H1 (cell line): ENCODE results near the gene MRPL9. TPM values are rescaled to one million over a fixed set of nuclear protein-coding genes. Genes with fewer than 3 reads are reported as not detected.

Source experiments
- CTCF ChIA-PET: fragments of 300-600 bp; sonication (Branson Sonifier 250); formaldehyde crosslinking; loops from one replicate; lab custom pipeline; 2021; ENCODE audit not compliant: partially characterized antibody; lab: Charles Lee
- POLR2A ChIA-PET: fragments of 300-600 bp; sonication (Branson Sonifier 250); formaldehyde crosslinking; loops from one replicate; lab custom pipeline; 2021; ENCODE audit warnings: inconsistent platforms; ENCODE audit not compliant: partially characterized antibody; lab: Charles Lee
- DNase-seq, 2 experiments: peaks; one replicate each; pipeline versions ENCODE4 v3.0.0 to v3.0.0-alpha.2; 2010 to 2022; ENCODE audit warnings: low spot score in 2 of 2, low read depth in 1 of 2, mixed read lengths in 1 of 2
- FAIRE-seq: peaks from 2 replicates; lab custom pipeline; 2011; peaks lifted over from hg19 to GRCh38; lab: Jason Lieb, UNC
- H2AFZ ChIP-seq: 2 replicates; pipeline ENCODE4 v1.8.1; 2012; ENCODE audit warnings: low read length, inconsistent platforms
- H2AK5ac ChIP-seq: 2 replicates; pipeline ENCODE4 v1.6.1; 2013; ENCODE audit warnings: low read depth, low read length
- H2BK120ac ChIP-seq: replicated peaks from 2 replicates; pipeline ENCODE3; 2013; ENCODE audit warnings: low read depth, low read length, inconsistent platforms
- H2BK12ac ChIP-seq: 2 replicates; pipeline ENCODE4 v1.6.1; 2013; ENCODE audit warnings: low read depth, low read length
- H2BK15ac ChIP-seq: 2 replicates; pipeline ENCODE4 v1.6.1; 2013; ENCODE audit warnings: low read length
- H2BK20ac ChIP-seq: 2 replicates; pipeline ENCODE4 v1.6.1; 2013; ENCODE audit warnings: low read length
- H2BK5ac ChIP-seq: 2 replicates; pipeline ENCODE4 v1.6.1; 2013; ENCODE audit warnings: low read depth, low read length
- H3K14ac ChIP-seq: 2 replicates; pipeline ENCODE4 v1.6.1; 2013; ENCODE audit warnings: inconsistent platforms; ENCODE audit not compliant: insufficient read length
- H3K18ac ChIP-seq: 2 replicates; pipeline ENCODE4 v1.6.1; 2013; ENCODE audit warnings: low read length; ENCODE audit errors: extremely low read depth
- H3K23ac ChIP-seq: 2 replicates; pipeline ENCODE4 v1.6.1; 2013; ENCODE audit warnings: inconsistent platforms; ENCODE audit not compliant: insufficient read length
- H3K23me2 ChIP-seq: 2 replicates; pipeline ENCODE4 v1.6.1; 2013; ENCODE audit warnings: low read depth, low read length
- H3K27ac ChIP-seq: 2 replicates; pipeline ENCODE4 v1.6.1; 2011; ENCODE audit warnings: low read depth, low read length, inconsistent platforms
- H3K27me3 ChIP-seq, 4 experiments: replicated peaks in 1 of 4; 1 replicate in 1 of 4; 2 replicates in 3 of 4; pipeline versions ENCODE4 v1.6.1 to v1.8.1; 2011 to 2013; ENCODE audit warnings: low read length in 3 of 4, mild to moderate bottlenecking in 3 of 4, inconsistent platforms in 2 of 4, mixed read lengths in 2 of 4, moderate library complexity in 1 of 4; ENCODE audit not compliant: control insufficient read depth in 3 of 4, insufficient read depth in 3 of 4; ENCODE audit errors: extremely low read depth in 1 of 4
- H3K36me3 ChIP-seq, 4 experiments: 2 replicates each; pipeline versions ENCODE4 v1.6.1 to v1.8.1; 2011 to 2013; ENCODE audit warnings: mild to moderate bottlenecking in 4 of 4, low read length in 3 of 4, moderate library complexity in 2 of 4, control low read depth in 1 of 4, inconsistent platforms in 1 of 4; ENCODE audit not compliant: insufficient read depth in 4 of 4, control insufficient read depth in 2 of 4
- H3K4ac ChIP-seq: replicated peaks from 2 replicates; pipeline ENCODE3; 2013; ENCODE audit warnings: low read length, low read depth, mixed read lengths, inconsistent platforms; ENCODE audit not compliant: insufficient read length
- H3K4me1 ChIP-seq, 4 experiments: replicated peaks in 1 of 4; 1 replicate in 1 of 4; 2 replicates in 3 of 4; pipeline versions ENCODE4 v1.6.1 to v1.8.1; 2011 to 2013; ENCODE audit warnings: low read length in 3 of 4, inconsistent platforms in 2 of 4, mixed read lengths in 1 of 4; ENCODE audit not compliant: insufficient read depth in 4 of 4, control insufficient read depth in 3 of 4
- H3K4me2 ChIP-seq, 2 experiments: 2 replicates each; pipeline versions ENCODE4 v1.6.1 to v1.8.1; 2011 to 2013; ENCODE audit warnings: low read depth in 2 of 2, low read length in 2 of 2, control low read depth in 1 of 2, inconsistent platforms in 1 of 2, mild to moderate bottlenecking in 1 of 2; ENCODE audit not compliant: insufficient read depth in 1 of 2
- H3K4me3 ChIP-seq, 4 experiments: fragments of 200-600, 300-600 bp in 1 of 4; sonication (generic), shearing (Covaris generic), sonication (Bioruptor Twin) in 1 of 4; 2 replicates each; pipeline versions ENCODE4 v1.5.1 to v1.8.1; 2011 to 2016; ENCODE audit warnings: low read length in 4 of 4, low read depth in 3 of 4, control low read depth in 2 of 4, inconsistent platforms in 2 of 4, mild to moderate bottlenecking in 2 of 4, mixed read lengths in 1 of 4, moderate library complexity in 1 of 4; ENCODE audit not compliant: insufficient read depth in 2 of 4; ENCODE audit errors: extremely low read depth in 1 of 4
- H3K56ac ChIP-seq: replicated peaks from 2 replicates; pipeline ENCODE3; 2013; ENCODE audit warnings: low read depth, mild to moderate bottlenecking, mixed read lengths, low read length, inconsistent platforms; ENCODE audit not compliant: insufficient read length
- H3K79me1 ChIP-seq: 2 replicates; pipeline ENCODE4 v1.6.1; 2013; ENCODE audit warnings: low read depth, low read length, control low read depth
- H3K79me2 ChIP-seq, 2 experiments: 2 replicates each; pipeline versions ENCODE4 v1.6.1 to v1.8.1; 2012 to 2013; ENCODE audit warnings: low read length in 2 of 2, mild to moderate bottlenecking in 2 of 2, inconsistent platforms in 1 of 2; ENCODE audit not compliant: insufficient read depth in 2 of 2, control insufficient read depth in 1 of 2
- H3K9ac ChIP-seq, 4 experiments: replicated peaks in 1 of 4; 1 replicate in 1 of 4; 2 replicates in 3 of 4; pipeline versions ENCODE4 v1.6.1 to v1.8.1; 2011 to 2013; ENCODE audit warnings: low read depth in 3 of 4, low read length in 3 of 4, control low read depth in 2 of 4, mild to moderate bottlenecking in 2 of 4, moderate library complexity in 2 of 4, inconsistent platforms in 1 of 4; ENCODE audit errors: extremely low read depth in 1 of 4
- H3K9me3 ChIP-seq, 2 experiments: 2 replicates each; pipeline versions ENCODE4 v1.6.1 to v1.8.1; 2012 to 2013; ENCODE audit warnings: mild to moderate bottlenecking in 2 of 2, moderate library complexity in 2 of 2, control low read depth in 1 of 2, inconsistent platforms in 1 of 2, low read depth in 1 of 2, low read length in 1 of 2, mixed read lengths in 1 of 2; ENCODE audit not compliant: insufficient read depth in 2 of 2
- H4K20me1 ChIP-seq, 2 experiments: replicated peaks in 1 of 2; 2 replicates each; pipeline versions ENCODE3 to v1.8.1; 2011 to 2013; ENCODE audit warnings: inconsistent platforms in 2 of 2, low read length in 2 of 2, mild to moderate bottlenecking in 1 of 2; ENCODE audit not compliant: insufficient read depth in 2 of 2, control insufficient read depth in 1 of 2
- H4K5ac ChIP-seq: 2 replicates; pipeline ENCODE4 v1.6.1; 2013; ENCODE audit warnings: low read length, low read depth, mixed read lengths, inconsistent platforms; ENCODE audit not compliant: insufficient read length
- H4K8ac ChIP-seq: 2 replicates; pipeline ENCODE4 v1.8.0; 2013; ENCODE audit warnings: mild to moderate bottlenecking, moderate library complexity, low read length, inconsistent platforms; ENCODE audit not compliant: insufficient read depth; ENCODE audit errors: extremely low read depth
- H4K91ac ChIP-seq: replicated peaks from 2 replicates; pipeline ENCODE3; 2013; ENCODE audit warnings: low read length, mixed read lengths, inconsistent platforms; ENCODE audit not compliant: insufficient read length
- FOSL1 ChIP-seq: IDR thresholded peaks from 2 replicates; pipeline ENCODE4 v1.6.1; 2011; ENCODE audit warnings: mild to moderate bottlenecking, low read depth, low read length, moderate library complexity; ENCODE audit not compliant: insufficient read depth
- MAFK ChIP-seq: IDR thresholded peaks from 2 replicates; pipeline ENCODE4 v1.6.1; 2012; ENCODE audit warnings: low read depth, mild to moderate bottlenecking, improper control_type of control experiment, low read length
- RNF2 ChIP-seq: fragments of 200-900, 300-1000 bp; sonication (generic); IDR thresholded peaks from 2 replicates; pipeline ENCODE4 v1.7.1; 2016; ENCODE audit warnings: borderline replicate concordance, low read depth, mild to moderate bottlenecking, antibody characterized with exemption, low read length; ENCODE audit not compliant: poor library complexity, severe bottlenecking; ENCODE audit errors: missing control alignments
- SIRT6 ChIP-seq: IDR thresholded peaks from one replicate; pipeline ENCODE4 v1.7.1; 2012; ENCODE audit warnings: low read length, inconsistent platforms
- SIX5 ChIP-seq: IDR thresholded peaks from 2 replicates; pipeline ENCODE4 v1.6.1; 2011; ENCODE audit warnings: mild to moderate bottlenecking, low read depth, low read length
- WGBS, 2 experiments: shearing (Covaris generic) in 1 of 2; methylation state at CpG; one replicate each; pipeline versions ENCODE4 v1.1.6 to v1.1.7; 2013 to 2015; ENCODE audit warnings: low lambda C conversion rate in 2 of 2, mixed read lengths in 2 of 2, inconsistent platforms in 1 of 2, low coverage in 1 of 2, missing lambda C conversion rate in 1 of 2; ENCODE audit not compliant: insufficient replicate concordance in 2 of 2, insufficient coverage in 1 of 2, insufficient read length in 1 of 2; ENCODE audit errors: extremely low coverage in 1 of 2, missing lambda C conversion rate in 1 of 2; 5-methylcytosine and 5-hydroxymethylcytosine counted together
- polyA plus RNA-seq, 7 experiments: library from polyadenylated mRNA; depleted of rRNA in 3 of 7; stranded (reverse) in 5 of 7; unstranded in 2 of 7; fragments of >200 nt in 5 of 7; fragments of 200-250 nt in 2 of 7; gene quantifications; 1 replicate in 5 of 7; 2 replicates in 1 of 7; 4 replicates in 1 of 7; pipeline versions ENCODE4 v1.2.1 to v1.2.3, GENCODE V29; 2011 to 2013; ENCODE audit warnings: missing spikeins in 2 of 7, mixed read lengths in 2 of 7
- total RNA-seq: library from RNA; stranded (reverse); fragmentation: NEBNext Ultra II Directional; extraction: Animal tissue kit (Norgen Biotek cat#: 25700); gene quantifications from 2 replicates; pipeline ENCODE4 v1.2.1, GENCODE V29; 2021
- TF ChIP-seq, protein P1 (sequence below), 3 experiments: IDR thresholded peaks; 1 replicate in 2 of 3; 2 replicates in 1 of 3; pipeline versions ENCODE4 v1.5.1 to v1.6.1; 2011; ENCODE audit warnings: low read length in 3 of 3, mild to moderate bottlenecking in 3 of 3, inconsistent platforms in 2 of 3, low read depth in 1 of 3, moderate library complexity in 1 of 3; ENCODE audit not compliant: insufficient read depth in 1 of 3; ENCODE audit errors: control extremely low read depth in 1 of 3
- TF ChIP-seq, protein P2 (sequence below): IDR thresholded peaks from 2 replicates; pipeline ENCODE4 v1.6.1; 2011; ENCODE audit warnings: low read length, improper control_type of control experiment
- TF ChIP-seq, protein P3 (sequence below): IDR thresholded peaks from 2 replicates; pipeline ENCODE4 v1.6.1; 2011; ENCODE audit warnings: low read depth, mild to moderate bottlenecking, low read length; ENCODE audit not compliant: insufficient read depth

Gene MRPL9
- total and polyA plus RNA-seq, 2 of the 8 experiments (the other 6 are each of a cell fraction or from before 2014, with no cell fraction given) = 74.9 to 113 TPM

DNA sequence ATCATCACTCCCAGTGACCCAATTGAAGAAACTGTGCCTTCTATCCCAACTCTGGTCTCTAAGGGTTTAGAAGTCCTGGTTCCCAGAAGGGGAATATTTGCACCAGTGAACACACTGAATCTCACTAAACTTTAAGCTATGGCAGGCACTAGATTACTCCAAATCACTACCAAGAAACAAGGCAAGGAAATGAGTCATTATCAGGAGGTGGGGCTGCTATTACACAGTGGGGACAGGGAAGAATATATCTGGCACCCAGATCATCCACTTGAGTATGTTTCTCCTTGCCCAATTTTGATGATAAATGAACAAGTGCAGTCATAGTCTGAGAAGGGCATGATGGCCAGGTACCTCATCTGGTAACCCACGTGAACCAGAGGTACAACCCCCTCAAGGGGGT, 7.0 kb downstream of the MRPL9 start:
- Histone ChIP-seq H2BK15ac (no peak overlapping the region), H2BK20ac (no peak overlapping the region), H2BK12ac (no peak overlapping the region), H2BK5ac (no peak overlapping the region), H2AK5ac (no peak overlapping the region), H3K23me2 (no peaks in the 10 kb centered on the region), H3K4ac (no peak overlapping the region), H4K20me1 (no peaks in the 10 kb centered on the region), H3K4me1 (no peaks in the 10 kb centered on the region), H3K79me1 (no peaks in the 10 kb centered on the region), H3K4me2 (no peak overlapping the region), H3K36me3 (peaks cover 6 to 27% (median 17%) of the 10 kb centered on the region in 4 experiments; a peak in 7 of 8 replicates), H4K8ac (no peak overlapping the region), H3K27ac (no peak overlapping the region), H3K79me2 (no peaks in the 10 kb centered on the region), H2BK120ac (no peak overlapping the region), H3K9ac (no peak overlapping the region), H3K18ac (no peak overlapping the region), H3K4me3 (no peak overlapping the region), H3K27me3 (no peaks in the 10 kb centered on the region), H3K14ac (no peak overlapping the region), H4K91ac (no peak overlapping the region), H2AFZ (no peak overlapping the region), H3K23ac (no peak overlapping the region), H3K9me3 (no peaks in the 10 kb centered on the region), H3K56ac (no peak overlapping the region), H4K5ac (no peak overlapping the region)
- DNase-seq (no peak), FAIRE-seq (no peak)
- CTCF ChIA-PET = interaction anchor here (0.7 to 0.9 kb wide), 3 partner anchors 21 to 118 kb away, joined by 3 to 4 read pairs (median 3); no protein-coding TSS in a partner anchor
- WGBS, 2 experiments = 76% methylated on average over 1 of the region's 1 CpG; no CpG with 5 or more reads in 1 of the 2 experiments
- POLR2A ChIA-PET = interaction anchor here (0.6 to 1.2 kb wide), 3 partner anchors 11 to 145 kb away, joined by 4 to 5 read pairs (median 4); partner anchors contain the start of gene SNX27
- no peak for TF ChIP-seq RNF2
- no peak for TF ChIP-seq FOSL1
- no peak for TF ChIP-seq MAFK
- TF ChIP-seq, protein P1, sequence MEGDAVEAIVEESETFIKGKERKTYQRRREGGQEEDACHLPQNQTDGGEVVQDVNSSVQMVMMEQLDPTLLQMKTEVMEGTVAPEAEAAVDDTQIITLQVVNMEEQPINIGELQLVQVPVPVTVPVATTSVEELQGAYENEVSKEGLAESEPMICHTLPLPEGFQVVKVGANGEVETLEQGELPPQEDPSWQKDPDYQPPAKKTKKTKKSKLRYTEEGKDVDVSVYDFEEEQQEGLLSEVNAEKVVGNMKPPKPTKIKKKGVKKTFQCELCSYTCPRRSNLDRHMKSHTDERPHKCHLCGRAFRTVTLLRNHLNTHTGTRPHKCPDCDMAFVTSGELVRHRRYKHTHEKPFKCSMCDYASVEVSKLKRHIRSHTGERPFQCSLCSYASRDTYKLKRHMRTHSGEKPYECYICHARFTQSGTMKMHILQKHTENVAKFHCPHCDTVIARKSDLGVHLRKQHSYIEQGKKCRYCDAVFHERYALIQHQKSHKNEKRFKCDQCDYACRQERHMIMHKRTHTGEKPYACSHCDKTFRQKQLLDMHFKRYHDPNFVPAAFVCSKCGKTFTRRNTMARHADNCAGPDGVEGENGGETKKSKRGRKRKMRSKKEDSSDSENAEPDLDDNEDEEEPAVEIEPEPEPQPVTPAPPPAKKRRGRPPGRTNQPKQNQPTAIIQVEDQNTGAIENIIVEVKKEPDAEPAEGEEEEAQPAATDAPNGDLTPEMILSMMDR (IDR thresholded peaks at IDR 0.05; ENCODE audit: control extremely low read depth in 1 of 3, insufficient read depth in 1 of 3, low read depth in 1 of 3, low read length in 3 of 3) = no peak
- no peak for TF ChIP-seq SIX5
- TF ChIP-seq, protein P2, sequence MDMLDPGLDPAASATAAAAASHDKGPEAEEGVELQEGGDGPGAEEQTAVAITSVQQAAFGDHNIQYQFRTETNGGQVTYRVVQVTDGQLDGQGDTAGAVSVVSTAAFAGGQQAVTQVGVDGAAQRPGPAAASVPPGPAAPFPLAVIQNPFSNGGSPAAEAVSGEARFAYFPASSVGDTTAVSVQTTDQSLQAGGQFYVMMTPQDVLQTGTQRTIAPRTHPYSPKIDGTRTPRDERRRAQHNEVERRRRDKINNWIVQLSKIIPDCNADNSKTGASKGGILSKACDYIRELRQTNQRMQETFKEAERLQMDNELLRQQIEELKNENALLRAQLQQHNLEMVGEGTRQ = no peak
- TF ChIP-seq SIRT6 = no peak
- TF ChIP-seq, protein P3, sequence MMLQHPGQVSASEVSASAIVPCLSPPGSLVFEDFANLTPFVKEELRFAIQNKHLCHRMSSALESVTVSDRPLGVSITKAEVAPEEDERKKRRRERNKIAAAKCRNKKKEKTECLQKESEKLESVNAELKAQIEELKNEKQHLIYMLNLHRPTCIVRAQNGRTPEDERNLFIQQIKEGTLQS = no peak
